Skeletal muscle tissue (tissue), 4 donors: Measurements from ENCODE around the gene KMT5C. TPM values are rescaled to one million over a fixed set of nuclear protein-coding genes. Genes with fewer than 3 reads are reported as not detected.

Experiments used
- H3K27ac ChIP-seq: one replicate; pipeline ENCODE4 v1.7.0; 2013; ENCODE audit warnings: mild to moderate bottlenecking, low read depth, low read length, inconsistent platforms
- H3K27me3 ChIP-seq, 3 donors: one replicate each; pipeline ENCODE4 v1.7.0; 2013; ENCODE audit warnings: low read length in 3 of 3; ENCODE audit not compliant: control insufficient read depth in 3 of 3, insufficient read depth in 3 of 3
- H3K36me3 ChIP-seq, 3 donors: one replicate each; pipeline ENCODE4 v1.7.0; 2013; ENCODE audit warnings: low read length in 3 of 3; ENCODE audit not compliant: control insufficient read depth in 3 of 3, insufficient read depth in 3 of 3
- H3K4me1 ChIP-seq, 3 donors: one replicate each; pipeline ENCODE4 v1.7.0; 2013; ENCODE audit warnings: low read length in 3 of 3, mild to moderate bottlenecking in 3 of 3; ENCODE audit not compliant: control insufficient read depth in 3 of 3, insufficient read depth in 3 of 3
- H3K4me3 ChIP-seq, 3 donors: one replicate each; pipeline ENCODE4 v1.7.0; 2013; ENCODE audit warnings: low read length in 3 of 3
- H3K9ac ChIP-seq, 3 donors: one replicate each; pipeline ENCODE4 v1.7.0; 2013; ENCODE audit warnings: low read length in 3 of 3, mild to moderate bottlenecking in 3 of 3, moderate library complexity in 2 of 3, low read depth in 1 of 3
- H3K9me3 ChIP-seq, 3 donors: one replicate each; pipeline ENCODE4 v1.7.0; 2013; ENCODE audit warnings: low read length in 3 of 3; ENCODE audit not compliant: control insufficient read depth in 3 of 3
- total RNA-seq: library from RNA; depleted of rRNA; stranded (reverse); fragments of >200 nt; gene quantifications from one replicate; pipeline ENCODE4 v1.2.3, GENCODE V29; 2014
- donor health status: Osteomylitis.

Gene KMT5C
- total RNA-seq, 1 donor from 2014 or later: 8.9 TPM

- H3K27me3 ChIP-seq: peaks cover 52 to 56% (median 55%) of the 10 kb centered on the region in 3 donors
- H3K4me1 ChIP-seq: peaks cover 8 to 10% (median 10%) of the 10 kb centered on the region in 3 donors
- no peak overlapping the region for H3K27ac ChIP-seq
- H3K4me3 ChIP-seq: peak overlapping the region; percentile 30 to 60 (median 45)
- no peaks in the 10 kb centered on the region for H3K36me3 ChIP-seq
- no peak overlapping the region for H3K9ac ChIP-seq
- H3K9me3 ChIP-seq: no peaks in the 10 kb centered on the region
Observed at GRCh38 chr19:55353803-55354697, 14.4 kb downstream of the KMT5C start.

GRCh38 chr19:55354698-55355212, 15.1 kb downstream of the KMT5C start, which contains the start of gene COX6B2:
Gene COX6B2 (minus strand): TSS chr19:55354719. CDS start chr19:55354521, 198 bp downstream.
- Histone ChIP-seq H3K4me3 (peak within 1 kb of the TSS; percentile 30 to 60 (median 45)), H3K27ac (no peak within 1 kb of the TSS), H3K9ac (no peak within 1 kb of the TSS), H3K27me3 (peaks cover 52 to 56% (median 55%) of the 10 kb centered on the region in 3 donors), H3K4me1 (peaks cover 8 to 10% (median 10%) of the 10 kb centered on the region in 3 donors), H3K9me3 (no peaks in the 10 kb centered on the region), H3K36me3 (no peaks in the 10 kb centered on the region)

GRCh38 chr19:55355213-55355821, 15.6 kb downstream of the KMT5C start:
- Histone ChIP-seq H3K9ac (no peak overlapping the region), H3K27ac (no peak overlapping the region), H3K27me3 (peaks cover 52 to 54% (median 53%) of the 10 kb centered on the region in 3 donors), H3K9me3 (no peaks in the 10 kb centered on the region), H3K36me3 (no peaks in the 10 kb centered on the region), H3K4me1 (peaks cover 8 to 10% (median 10%) of the 10 kb centered on the region in 3 donors), H3K4me3 (no peak overlapping the region)

GRCh38 chr19:55358493-55358892, 18.8 kb downstream of the KMT5C start:
- peaks cover 3 to 5% (median 4%) of the 10 kb centered on the region in 3 donors for H3K4me1 ChIP-seq
- no peaks in the 10 kb centered on the region for H3K9me3 ChIP-seq
- H3K27ac ChIP-seq: no peak overlapping the region
- H3K9ac ChIP-seq: no peak overlapping the region
- peaks cover 22 to 24% (median 24%) of the 10 kb centered on the region in 3 donors for H3K27me3 ChIP-seq
- no peaks in the 10 kb centered on the region for H3K36me3 ChIP-seq
- H3K4me3 ChIP-seq: no peak overlapping the region

- peaks cover 17 to 21% (median 18%) of the 10 kb centered on the region in 3 donors for H3K27me3 ChIP-seq
- H3K9ac ChIP-seq: no peak overlapping the region
- no peak overlapping the region for H3K27ac ChIP-seq
- no peaks in the 10 kb centered on the region for H3K36me3 ChIP-seq
- no peaks in the 10 kb centered on the region for H3K4me1 ChIP-seq
- no peak overlapping the region for H3K4me3 ChIP-seq
- no peaks in the 10 kb centered on the region for H3K9me3 ChIP-seq
Observed at GRCh38 chr19:55358943-55359908, 19.6 kb downstream of the KMT5C start.

GRCh38 chr19:55360902-55361301, 21.2 kb downstream of the KMT5C start:
- Histone ChIP-seq H3K27ac (no peak overlapping the region), H3K36me3 (no peaks in the 10 kb centered on the region), H3K4me1 (no peaks in the 10 kb centered on the region), H3K9me3 (no peaks in the 10 kb centered on the region), H3K4me3 (no peak overlapping the region), H3K27me3 (peaks cover 11 to 12% (median 12%) of the 10 kb centered on the region in 3 donors), H3K9ac (no peak overlapping the region)

- Histone ChIP-seq H3K36me3 (no peaks in the 10 kb centered on the region), H3K27me3 (peaks cover 5 to 11% (median 7%) of the 10 kb centered on the region in 3 donors), H3K4me3 (no peak overlapping the region), H3K4me1 (no peaks in the 10 kb centered on the region), H3K9me3 (no peaks in the 10 kb centered on the region), H3K9ac (no peak overlapping the region), H3K27ac (no peak overlapping the region)
Observed at GRCh38 chr19:55362174-55362989, 22.7 kb downstream of the KMT5C start.

- no peak within 1 kb of the TSS for H3K9ac ChIP-seq
- no peaks in the 10 kb centered on the region for H3K36me3 ChIP-seq
- H3K4me3 ChIP-seq: no peak within 1 kb of the TSS
- no peaks in the 10 kb centered on the region for H3K9me3 ChIP-seq
- peaks cover 4 to 12% (median 9%) of the 10 kb centered on the region in 3 donors for H3K27me3 ChIP-seq
- H3K27ac ChIP-seq: no peak within 1 kb of the TSS
- no peaks in the 10 kb centered on the region for H3K4me1 ChIP-seq
Observed at GRCh38 chr19:55362990-55363716, 23.5 kb downstream of the KMT5C start, which contains the start of gene GARIN5B. Gene GARIN5B (minus strand): TSS chr19:55363260. CDS start chr19:55363066, 194 bp downstream.
